Inflammatory macrophage (primary cell): ENCODE results near the gene AGAP1.

ENCODE experiments used
- DNase-seq, 2 donors: peaks; one replicate each; pipeline ENCODE4 v3.0.0-alpha.2; 2020 to 2022

AGAP1 gene

GRCh38 chr2:235670974-235671787 lies 177.3 kb downstream of the AGAP1 start:
- DNase-seq = no peak

DNA sequence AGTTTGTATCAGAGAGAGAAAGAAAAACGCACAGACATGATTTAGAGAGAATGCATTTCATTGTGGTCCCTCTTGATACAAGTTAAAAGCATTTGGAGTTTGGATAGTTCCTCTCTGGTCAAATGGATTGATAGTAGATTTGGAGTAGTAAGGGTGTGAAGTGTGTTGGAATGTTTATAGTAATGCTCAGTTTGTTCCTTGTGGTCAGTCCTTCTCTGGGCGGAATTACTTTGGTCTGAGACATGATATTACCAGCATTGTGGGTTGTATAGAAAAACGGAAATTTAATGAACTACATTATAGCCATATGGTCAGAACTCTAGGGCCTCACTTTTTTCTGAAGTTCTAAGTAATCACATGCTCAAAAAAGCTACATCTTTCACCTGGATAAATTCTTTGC lies 178.9 kb downstream of the AGAP1 start:
- no peak for DNase-seq

DNA sequence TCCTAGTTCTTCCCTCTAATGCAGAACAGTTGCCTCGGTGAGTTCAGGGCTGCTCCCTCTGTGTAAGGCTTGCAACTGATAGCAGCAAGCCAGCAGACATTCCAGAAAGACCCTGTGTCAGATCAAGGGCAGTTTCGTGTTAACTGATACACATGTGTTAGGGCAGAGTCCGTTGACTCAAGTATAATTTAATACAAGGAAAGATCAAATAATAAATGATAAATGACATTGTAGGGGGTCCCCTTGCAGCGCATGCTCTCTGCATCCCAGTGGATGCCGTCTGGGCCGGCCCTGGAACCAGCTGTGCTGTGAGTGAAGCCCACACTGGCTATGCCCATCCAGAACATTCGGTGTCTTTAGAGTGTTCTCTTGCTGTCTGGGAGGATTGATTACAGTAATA lies 180.3 kb downstream of the AGAP1 start:
- DNase-seq = no peak

DNA sequence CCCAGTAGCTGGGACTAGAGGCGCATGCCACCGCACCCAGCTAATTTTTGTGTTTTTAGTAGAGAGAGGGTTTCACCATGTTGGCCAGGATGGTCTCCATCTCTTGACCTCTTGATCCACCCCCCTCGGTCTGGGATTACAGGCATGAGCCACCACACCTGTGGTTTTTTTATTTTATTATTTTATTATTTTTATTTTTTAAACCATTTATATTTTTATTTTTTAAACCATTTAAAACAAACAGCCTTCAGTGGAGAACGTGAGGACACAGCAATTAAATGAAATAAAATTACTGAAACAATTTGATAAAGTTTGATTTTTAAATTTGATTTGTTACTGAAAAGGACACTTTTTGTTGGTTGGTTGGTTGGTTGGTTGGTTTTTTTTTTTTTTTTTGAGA lies 181.0 kb downstream of the AGAP1 start:
- DNase-seq = no peak

DNA sequence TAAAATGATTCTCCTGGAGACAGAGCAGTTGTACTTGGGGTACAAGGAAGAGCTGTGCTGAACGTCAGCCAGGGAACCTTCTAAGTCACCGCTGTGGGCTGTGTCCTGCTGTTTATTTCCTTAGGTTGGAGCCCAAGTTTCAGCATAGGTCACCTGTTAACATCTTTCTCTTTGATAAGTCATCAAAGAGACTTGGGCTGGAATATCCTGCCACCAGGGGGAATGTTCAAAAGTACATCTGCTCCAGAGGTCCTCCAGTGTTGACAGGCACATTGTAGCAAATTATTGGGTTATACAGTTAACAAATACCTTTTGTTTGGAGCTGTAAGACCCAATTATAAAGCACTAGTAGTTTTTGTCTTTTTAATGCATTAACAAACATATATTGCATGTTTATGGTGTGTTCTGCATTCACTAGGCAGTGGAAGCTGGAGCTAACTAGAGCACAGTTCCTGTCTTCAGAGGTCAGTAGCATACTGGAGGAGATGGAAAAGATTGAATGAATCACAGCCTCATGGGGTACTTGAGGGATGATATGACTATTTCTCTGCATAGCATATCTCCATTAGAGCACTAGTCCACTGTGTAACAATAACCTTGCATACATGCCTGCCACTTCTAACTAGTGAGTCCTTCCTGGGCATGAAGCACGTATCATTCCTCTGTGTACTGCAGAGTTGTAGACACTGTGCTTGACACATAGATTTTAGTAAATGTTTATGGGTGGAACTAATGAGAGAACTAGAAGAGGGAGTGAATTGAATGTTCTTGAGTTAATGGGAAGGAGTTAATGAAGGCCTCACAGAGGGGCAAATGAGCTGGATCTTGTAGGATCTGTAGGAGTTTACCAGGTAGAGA lies 182.1 kb downstream of the AGAP1 start:
- DNase-seq = no peak

DNA sequence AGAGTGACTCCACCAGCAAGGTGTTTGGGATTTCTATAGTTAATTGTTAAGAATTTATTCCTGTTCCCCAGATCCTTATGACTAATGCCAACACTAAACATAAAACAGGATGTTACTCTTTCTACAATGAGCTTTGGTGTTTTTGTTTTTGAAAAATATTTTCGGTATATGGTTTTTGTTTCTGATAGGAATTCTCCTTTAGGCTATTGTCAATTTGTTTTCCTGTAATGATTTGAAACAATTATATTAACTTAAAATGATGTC lies 182.6 kb downstream of the AGAP1 start:
- no peak for DNase-seq

GRCh38 chr2:235677276-235677788 lies 183.5 kb downstream of the AGAP1 start:
- no peak for DNase-seq

- no peak for DNase-seq
Measured at GRCh38 chr2:235677937-235678336, 184.1 kb downstream of the AGAP1 start.

DNA sequence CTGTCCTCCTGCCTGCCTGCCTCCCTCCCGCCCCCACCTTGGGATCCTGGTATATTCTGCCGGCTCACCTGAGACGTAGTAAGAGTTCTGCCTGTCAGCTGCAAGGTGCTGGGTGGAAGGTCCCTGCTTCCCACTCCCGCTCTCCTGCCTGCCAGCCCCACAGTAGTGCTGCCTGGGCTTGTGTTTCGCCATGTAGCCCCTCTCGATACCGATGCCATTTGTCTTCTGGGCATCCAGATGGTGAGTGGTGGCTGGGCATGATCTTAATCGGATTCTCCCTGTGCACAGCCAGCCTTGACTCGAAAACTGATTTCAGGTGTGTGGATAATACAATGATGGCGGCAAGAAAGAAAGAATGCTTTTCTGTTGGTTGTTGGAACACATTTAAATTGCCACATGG lies 184.9 kb downstream of the AGAP1 start:
- DNase-seq = no peak

DNA sequence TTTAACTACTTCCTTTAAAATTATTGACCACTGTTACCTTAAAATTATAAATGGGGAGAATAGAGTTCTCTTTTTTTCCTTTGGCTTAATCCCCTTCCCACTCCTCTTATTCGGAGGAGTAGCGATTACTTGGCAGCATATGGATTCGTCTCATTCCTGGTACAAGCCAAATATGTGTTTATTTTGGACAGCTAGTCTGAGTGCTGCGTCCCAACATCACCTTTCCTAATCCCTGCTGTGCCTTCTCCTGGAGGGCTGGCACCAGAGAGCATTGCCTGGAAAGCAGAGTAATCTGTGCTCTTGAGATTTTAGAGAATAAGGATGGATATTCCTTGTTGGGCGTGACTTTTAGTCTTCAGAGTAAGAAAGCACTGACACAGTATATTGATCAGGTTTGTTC lies 185.6 kb downstream of the AGAP1 start:
- no peak for DNase-seq

- no peak for DNase-seq
Measured at GRCh38 chr2:235685024-235685721, 191.3 kb downstream of the AGAP1 start.

GRCh38 chr2:235688511-235689426 lies 194.9 kb downstream of the AGAP1 start:
- no peak for DNase-seq

DNA sequence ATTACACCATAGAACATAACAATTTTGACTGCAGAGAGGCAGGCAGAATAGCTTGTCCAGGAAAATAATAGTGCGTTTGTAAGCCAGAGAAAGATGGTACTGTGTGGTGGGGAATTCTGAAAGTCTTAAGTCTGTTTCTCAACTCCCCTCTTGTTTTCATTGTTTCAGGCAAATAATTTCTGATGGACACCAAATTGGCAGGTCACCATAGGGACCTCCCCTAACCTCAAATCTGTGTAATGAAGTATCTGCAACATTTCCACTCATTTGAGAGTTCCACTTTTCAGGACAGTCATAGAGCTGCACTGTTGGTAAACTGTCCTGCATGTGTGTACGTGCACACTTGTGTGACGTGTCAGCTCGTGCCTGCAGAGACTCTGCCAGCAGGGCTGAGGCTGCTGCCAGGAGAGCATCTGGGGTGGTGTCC lies 195.6 kb downstream of the AGAP1 start:
- no peak for DNase-seq

DNA sequence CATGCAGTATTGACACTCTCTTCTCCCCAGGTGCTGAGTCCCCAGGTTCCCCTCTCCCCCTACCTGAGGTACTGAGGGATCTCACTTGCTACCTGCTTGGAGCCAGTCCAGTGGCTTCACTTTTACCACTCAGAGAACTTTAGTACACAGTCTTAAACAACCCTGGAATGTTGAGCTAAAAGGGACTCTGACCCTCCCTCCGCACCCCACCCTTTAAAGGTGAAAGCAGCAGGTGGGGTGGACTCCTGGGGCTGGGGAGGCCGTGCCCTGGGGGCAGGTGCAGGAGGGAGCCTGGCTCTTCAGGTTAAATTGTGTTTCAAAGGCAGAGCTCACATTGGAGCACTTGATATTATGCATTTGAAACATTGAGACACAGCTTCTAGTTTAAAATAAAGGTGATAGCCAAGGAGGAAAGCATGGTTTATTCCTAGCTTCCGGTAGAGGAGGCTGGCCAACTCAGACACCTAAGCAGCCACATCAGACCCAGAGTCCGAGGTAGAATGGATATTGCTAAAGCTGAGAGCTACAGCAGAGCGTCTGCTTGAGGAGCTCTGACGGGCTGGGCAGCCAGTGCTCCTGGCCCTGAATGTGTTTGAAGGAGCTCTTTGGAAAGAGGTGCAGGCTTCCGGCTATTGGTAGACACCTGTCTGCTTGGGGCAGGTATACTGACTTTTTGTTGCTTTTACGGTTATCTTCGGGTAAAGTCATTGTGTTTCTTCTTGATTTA lies 196.4 kb downstream of the AGAP1 start:
- DNase-seq = no peak

- DNase-seq = no peak
Measured at GRCh38 chr2:235690809-235691450, 197.1 kb downstream of the AGAP1 start.

GRCh38 chr2:235692076-235692475 lies 198.2 kb downstream of the AGAP1 start:
- no peak for DNase-seq

GRCh38 chr2:235692671-235693171 lies 198.9 kb downstream of the AGAP1 start:
- no peak for DNase-seq

GRCh38 chr2:235693279-235693678 lies 199.4 kb downstream of the AGAP1 start:
- DNase-seq = no peak

DNA sequence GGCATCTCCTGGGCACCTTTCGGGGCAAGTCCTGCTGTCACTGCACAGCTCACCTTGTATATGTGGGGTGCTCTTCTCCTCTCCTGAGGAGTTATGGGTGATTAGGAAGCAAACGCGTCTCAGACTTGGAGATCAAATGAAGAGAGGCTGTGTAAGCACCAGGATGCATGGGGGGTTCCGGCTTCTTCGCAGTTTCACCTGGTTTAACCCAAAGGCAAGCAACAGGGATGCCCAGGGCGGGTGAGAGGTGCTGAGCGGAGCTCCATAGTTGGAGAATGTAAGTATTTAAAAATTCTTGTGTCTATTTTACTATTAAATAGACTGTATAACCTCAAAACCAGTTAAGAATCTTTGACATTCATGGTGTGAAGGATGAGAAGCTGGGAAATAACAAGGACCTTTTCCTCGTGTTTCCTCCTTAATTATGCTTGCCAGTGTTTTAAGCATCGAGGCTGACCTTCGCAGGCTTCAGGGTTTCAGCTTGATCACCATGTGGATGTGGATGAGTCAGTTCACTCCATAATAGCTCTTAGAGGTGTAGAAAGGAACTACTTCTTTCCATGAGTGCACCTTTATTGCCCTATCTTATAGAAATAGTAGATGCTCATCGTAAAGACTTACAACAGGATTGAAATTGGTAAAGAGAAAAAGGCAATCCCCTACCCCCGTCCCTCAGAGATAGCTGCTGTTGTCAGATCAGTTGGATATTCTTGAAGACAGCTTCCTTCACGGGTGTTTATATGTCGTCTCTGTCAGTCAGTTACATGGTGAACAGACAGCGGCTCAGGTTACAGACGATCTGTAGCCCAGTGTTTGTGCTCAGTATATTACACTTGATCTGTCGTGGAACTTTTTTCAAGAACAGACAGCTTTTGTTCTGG lies 201.1 kb downstream of the AGAP1 start:
- no peak for DNase-seq

GRCh38 chr2:235695602-235695895 lies 201.7 kb downstream of the AGAP1 start:
- no peak for DNase-seq
